ENCODE data around the gene PXN. TPM values are rescaled to one million over a fixed set of nuclear protein-coding genes. Genes with fewer than 3 reads are reported as not detected.

The PXN gene
- total and polyA plus RNA-seq, 2 of the 13 experiments (the other 11 are each of a cell fraction or from before 2014, with no cell fraction given), result 13.6 to 14.2 TPM

- no peaks in the 10 kb centered on the region; a peak in 1 of 5 replicates for H3K27me3 ChIP-seq (ENCODE audit: control insufficient read depth in 1 of 2, insufficient read depth in 2 of 2, low read length in 2 of 2)
- FAIRE-seq, result no peak
- peaks cover 19 to 46% of the 10 kb centered on the region in 2 experiments; a peak in 4 of 5 replicates for H3K36me3 ChIP-seq (replicated peaks in 1 of 2; ENCODE audit: control insufficient read depth in 1 of 2, insufficient read depth in 2 of 2, low read length in 2 of 2)
- no peak for TF ChIP-seq IRX3 (CRISPR knock-in tag; IDR thresholded peaks at IDR 0.05; ENCODE audit: borderline replicate concordance, low read depth)
- TF ChIP-seq RBFOX2 (IDR thresholded peaks at IDR 0.05; ENCODE audit: low read depth, low read length), result 0 out of 2 replicates have a peak, but pooled peaks have one; percentile 38
- no peak for TF ChIP-seq ZNF546 (CRISPR knock-in tag; conservative IDR thresholded peaks at IDR 0.05)
- no peak for TF ChIP-seq TP53 (CRISPR knock-in tag; conservative IDR thresholded peaks at IDR 0.05)
- no peak for TF ChIP-seq PHB2 (IDR thresholded peaks at IDR 0.05; ENCODE audit: partially characterized antibody)
- TF ChIP-seq ZNF614 (CRISPR knock-in tag; IDR thresholded peaks at IDR 0.05; ENCODE audit: borderline replicate concordance), result no peak
- no peak for TF ChIP-seq TCF7L2 (IDR thresholded peaks at IDR 0.05; ENCODE audit: low read depth, low read length)
- TF ChIP-seq MEIS1 (CRISPR knock-in tag; IDR thresholded peaks at IDR 0.05; ENCODE audit: borderline replicate concordance), result no peak
- TF ChIP-seq HDAC2 (CRISPR knock-in tag; IDR thresholded peaks at IDR 0.05), result no peak
- TF ChIP-seq HMGXB4 (CRISPR knock-in tag; IDR thresholded peaks at IDR 0.05; ENCODE audit: borderline replicate concordance in 1 of 2, low read depth in 1 of 2), result no peak
- no peak for TF ChIP-seq ZNF225 (CRISPR knock-in tag; IDR thresholded peaks at IDR 0.05)
- TF ChIP-seq AGO2 (optimal IDR thresholded peaks at IDR 0.05; ENCODE audit: low read depth, low read length), result peak; percentile 29
- no peak overlapping the region for H3K27ac ChIP-seq (ENCODE audit: extremely low read length, insufficient read depth, low read length)
- ChIA-PET POLR2A (interaction anchor here (4.5 kb wide), 1 partner anchor 11 kb away, joined by 30 read pairs; the partner anchor contains the start of gene RPLP0), CTCF (ENCODE audit: low intra/inter-chr PET ratio, low total read pairs) (no interaction called here)
- no peak overlapping the region for H3K4me2 ChIP-seq (ENCODE audit: low read depth, low read length)
- 97% methylated on average over 24 of the region's 24 CpGs for WGBS (ENCODE audit: low lambda C conversion rate)
- H3K79me2 ChIP-seq (ENCODE audit: insufficient read depth, low read length), result no peaks in the 10 kb centered on the region
- intact Hi-C loops (cut with micrococcal nuclease; ENCODE audit: unreplicated experiment), result no loop called here
- H4K20me1 ChIP-seq (ENCODE audit: insufficient read depth, low read length), result no peaks in the 10 kb centered on the region
- no peak overlapping the region for H2AFZ ChIP-seq (ENCODE audit: low read length)
- H3K4me1 ChIP-seq (ENCODE audit: insufficient read depth, low read length), result no peaks in the 10 kb centered on the region
- DNase-seq (ENCODE audit: low spot score), result no peak
- H3K4me3 ChIP-seq (replicated peaks in 1 of 3; ENCODE audit: insufficient read depth in 1 of 3, low read depth in 2 of 3, low read length in 3 of 3), result no peak overlapping the region
- no TSS peak for BruUV-seq (replicated peaks)
- H3K9me3 ChIP-seq (ENCODE audit: low read length), result no peaks in the 10 kb centered on the region
- ATAC-seq, result no peak
- in situ Hi-C loops (cut with HindIII; ENCODE audit: extremely low pct_ligation_motif_present, low pct_unique_long_range_greater_than_20kb), result loop anchor here (10.0 kb wide), 1 partner anchor 52 kb away; the partner anchor contains the start of gene PXN
- no peak overlapping the region for H3K9ac ChIP-seq (ENCODE audit: insufficient read depth, low read depth, low read length)
Observed at GRCh38 chr12:120212301-120212700, 53.2 kb downstream of the PXN start.

All from HepG2 (cell line).